ENCODE results near the gene AOX1. TPM values are rescaled to one million over a fixed set of nuclear protein-coding genes. Genes with fewer than 3 reads are reported as not detected.

Gene AOX1
- total and polyA plus RNA-seq, 10 of the 15 experiments (the other 5 are each of a cell fraction or from before 2014, with no cell fraction given) = 0.03 to 0.56 (median 0.19) TPM; not detected in 6

DNA sequence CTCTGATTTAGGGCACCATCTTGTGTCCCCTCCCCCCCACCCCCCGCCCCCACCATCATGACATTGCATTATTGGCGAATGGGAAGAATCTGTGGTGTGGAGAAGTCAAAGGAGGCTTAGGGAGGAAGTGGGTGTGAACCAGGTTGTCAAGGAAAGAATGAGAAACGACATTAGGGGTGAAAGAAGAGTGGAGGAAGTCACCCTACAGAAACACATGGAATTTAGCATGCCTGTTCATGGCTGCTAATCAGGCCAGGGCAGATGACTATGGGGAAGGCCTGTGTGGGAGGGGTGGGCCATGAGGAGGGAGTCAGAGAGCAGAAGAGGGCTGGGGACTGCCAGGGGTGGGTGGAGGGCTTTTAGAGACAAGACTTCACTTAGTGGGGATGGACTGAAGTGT lies 81.6 kb downstream of the AOX1 start:
- H2AFZ ChIP-seq (ENCODE audit: control insufficient read depth, low read depth, low read length) = no peak overlapping the region
- no peaks in the 10 kb centered on the region for H3K4me1 ChIP-seq (ENCODE audit: control insufficient read depth, insufficient read depth, low read length)
- ChIA-PET SMC1A (ENCODE audit: uncharacterized antibody, unreplicated experiment) (interaction anchor here (1.4 kb wide), 1 partner anchor 84 kb away, joined by 3 read pairs; no protein-coding TSS in a partner anchor), RAD21 (ENCODE audit: unreplicated experiment) (no interaction called here), CTCF (no interaction called here), POLR2A (no interaction called here)
- no peak overlapping the region for H3K4me3 ChIP-seq
- WGBS (ENCODE audit: insufficient coverage, insufficient replicate concordance, low lambda C conversion rate, missing lambda C conversion rate) = 0% methylated on average over 3 of the region's 3 CpGs
- in situ Hi-C loops (cut with MboI) (no loop called here), intact Hi-C loops (cut with micrococcal nuclease; ENCODE audit: unreplicated experiment) (no loop called here)
- ATAC-seq = no peak
- H3K27ac ChIP-seq (ENCODE audit: control insufficient read depth, insufficient read depth) = no peak overlapping the region
- no peak for TF ChIP-seq SMARCA5 (IDR thresholded peaks at IDR 0.05)
- TF ChIP-seq MEF2A (IDR thresholded peaks at IDR 0.05; ENCODE audit: insufficient read depth, low read depth, low read length) = no peak
- no peak for TF ChIP-seq GATAD2B (conservative IDR thresholded peaks at IDR 0.05; ENCODE audit: low read depth)
- BruUV-seq (replicated peaks) = no TSS peak
- FAIRE-seq = no peak
- H3K4me2 ChIP-seq (ENCODE audit: control insufficient read depth, insufficient read depth) = no peak overlapping the region
- no peaks in the 10 kb centered on the region for H3K27me3 ChIP-seq (replicated peaks in 1 of 2; ENCODE audit: control insufficient read depth in 2 of 2, insufficient read depth in 2 of 2, low read length in 1 of 2)
- no peaks in the 10 kb centered on the region for H3K79me2 ChIP-seq (ENCODE audit: control insufficient read depth, insufficient read depth, low read length)
- H3K9ac ChIP-seq (ENCODE audit: control insufficient read depth, insufficient read depth, low read length) = no peak overlapping the region
- no peaks in the 10 kb centered on the region for H3K9me3 ChIP-seq (replicated peaks; ENCODE audit: control insufficient read depth, insufficient read depth, low read length)
- no peaks in the 10 kb centered on the region for H3K36me3 ChIP-seq (ENCODE audit: control insufficient read depth in 2 of 2, insufficient read depth in 2 of 2, low read length in 1 of 2)
- DNase-seq (ENCODE audit: low read depth, low spot score) = no peak
- H4K20me1 ChIP-seq (ENCODE audit: control insufficient read depth, insufficient read depth) = no peaks in the 10 kb centered on the region

DNA sequence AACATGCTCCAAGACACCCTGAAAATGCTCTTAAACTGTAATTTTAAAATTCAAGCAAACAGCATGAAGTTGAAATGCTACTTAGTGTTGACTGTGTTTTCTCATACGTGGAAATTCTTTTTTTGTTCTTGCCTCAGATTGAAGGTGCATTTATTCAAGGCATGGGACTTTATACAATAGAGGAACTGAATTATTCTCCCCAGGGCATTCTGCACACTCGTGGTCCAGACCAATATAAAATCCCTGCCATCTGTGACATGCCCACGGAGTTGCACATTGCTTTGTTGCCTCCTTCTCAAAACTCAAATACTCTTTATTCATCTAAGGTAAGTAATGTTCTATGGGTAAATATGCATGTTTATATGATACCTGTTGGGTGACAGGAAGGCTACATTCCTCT lies 82.7 kb downstream of the AOX1 start:
- Histone ChIP-seq H3K36me3 (ENCODE audit: control insufficient read depth in 2 of 2, insufficient read depth in 2 of 2, low read length in 1 of 2) (no peaks in the 10 kb centered on the region), H3K27ac (ENCODE audit: control insufficient read depth, insufficient read depth) (no peak overlapping the region), H3K9ac (ENCODE audit: control insufficient read depth, insufficient read depth, low read length) (no peak overlapping the region), H4K20me1 (ENCODE audit: control insufficient read depth, insufficient read depth) (no peaks in the 10 kb centered on the region; the same call in 1 of the 2 replicates), H3K79me2 (ENCODE audit: control insufficient read depth, insufficient read depth, low read length) (no peaks in the 10 kb centered on the region), H3K4me2 (ENCODE audit: control insufficient read depth, insufficient read depth) (no peak overlapping the region), H3K4me1 (ENCODE audit: control insufficient read depth, insufficient read depth, low read length) (no peaks in the 10 kb centered on the region), H3K9me3 (replicated peaks; ENCODE audit: control insufficient read depth, insufficient read depth, low read length) (no peaks in the 10 kb centered on the region), H2AFZ (ENCODE audit: control insufficient read depth, low read depth, low read length) (no peak overlapping the region), H3K27me3 (replicated peaks in 1 of 2; ENCODE audit: control insufficient read depth in 2 of 2, insufficient read depth in 2 of 2, low read length in 1 of 2) (peaks cover 0 to 3% of the 10 kb centered on the region in 2 experiments; a peak in 1 of 4 replicates), H3K4me3 (no peak overlapping the region)
- intact Hi-C loops (cut with micrococcal nuclease; ENCODE audit: unreplicated experiment) = no loop called here
- SMC1A ChIA-PET (ENCODE audit: uncharacterized antibody, unreplicated experiment) = no interaction called here
- BruUV-seq (replicated peaks) = no TSS peak
- RAD21 ChIA-PET (ENCODE audit: unreplicated experiment) = no interaction called here
- FAIRE-seq = no peak
- DNase-seq (ENCODE audit: low read depth, low spot score) = no peak
- in situ Hi-C loops (cut with MboI) = no loop called here
- ATAC-seq = no peak
- CTCF ChIA-PET = no interaction called here
- POLR2A ChIA-PET = no interaction called here
- whole genome bisulfite sequencing (ENCODE audit: insufficient coverage, insufficient replicate concordance, low lambda C conversion rate, missing lambda C conversion rate) = 14% methylated on average over 3 of the region's 3 CpGs
- TF ChIP-seq RUNX3 (IDR thresholded peaks at IDR 0.05; ENCODE audit: low read length) = no peak
- TF ChIP-seq, protein P1, sequence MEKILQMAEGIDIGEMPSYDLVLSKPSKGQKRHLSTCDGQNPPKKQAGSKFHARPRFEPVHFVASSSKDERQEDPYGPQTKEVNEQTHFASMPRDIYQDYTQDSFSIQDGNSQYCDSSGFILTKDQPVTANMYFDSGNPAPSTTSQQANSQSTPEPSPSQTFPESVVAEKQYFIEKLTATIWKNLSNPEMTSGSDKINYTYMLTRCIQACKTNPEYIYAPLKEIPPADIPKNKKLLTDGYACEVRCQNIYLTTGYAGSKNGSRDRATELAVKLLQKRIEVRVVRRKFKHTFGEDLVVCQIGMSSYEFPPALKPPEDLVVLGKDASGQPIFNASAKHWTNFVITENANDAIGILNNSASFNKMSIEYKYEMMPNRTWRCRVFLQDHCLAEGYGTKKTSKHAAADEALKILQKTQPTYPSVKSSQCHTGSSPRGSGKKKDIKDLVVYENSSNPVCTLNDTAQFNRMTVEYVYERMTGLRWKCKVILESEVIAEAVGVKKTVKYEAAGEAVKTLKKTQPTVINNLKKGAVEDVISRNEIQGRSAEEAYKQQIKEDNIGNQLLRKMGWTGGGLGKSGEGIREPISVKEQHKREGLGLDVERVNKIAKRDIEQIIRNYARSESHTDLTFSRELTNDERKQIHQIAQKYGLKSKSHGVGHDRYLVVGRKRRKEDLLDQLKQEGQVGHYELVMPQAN (conservative IDR thresholded peaks at IDR 0.05) = no peak
- TF ChIP-seq SMC3 (IDR thresholded peaks at IDR 0.05; ENCODE audit: borderline replicate concordance, low read length) = no peak
- TF ChIP-seq NFIC (IDR thresholded peaks at IDR 0.05; ENCODE audit: low read depth, low read length) = no peak
- no peak for TF ChIP-seq PAX8 (IDR thresholded peaks at IDR 0.05)
- no peak for TF ChIP-seq HDAC2 (IDR thresholded peaks at IDR 0.05)
- no peak for TF ChIP-seq CBFB (IDR thresholded peaks at IDR 0.05; ENCODE audit: low read depth)
- no peak for TF ChIP-seq BCL11A (IDR thresholded peaks at IDR 0.05; ENCODE audit: low read depth, low read length)
- no peak for TF ChIP-seq PML (IDR thresholded peaks at IDR 0.05; ENCODE audit: low read length)
- no peak for TF ChIP-seq POU2F2 (IDR thresholded peaks at IDR 0.05; ENCODE audit: borderline replicate concordance, low read depth, low read length)
- no peak for TF ChIP-seq DPF2 (IDR thresholded peaks at IDR 0.05)
- TF ChIP-seq ZNF24 (IDR thresholded peaks at IDR 0.05) = no peak
- TF ChIP-seq PAX5 (IDR thresholded peaks at IDR 0.05; ENCODE audit: borderline replicate concordance, low read depth, low read length) = no peak
- TF ChIP-seq CHD1 (IDR thresholded peaks at IDR 0.05; ENCODE audit: low read depth, low read length) = no peak
- no peak for TF ChIP-seq CEBPB (IDR thresholded peaks at IDR 0.05; ENCODE audit: borderline replicate concordance in 1 of 2, low read depth in 2 of 2, low read length in 2 of 2)
- TF ChIP-seq, protein P2, sequence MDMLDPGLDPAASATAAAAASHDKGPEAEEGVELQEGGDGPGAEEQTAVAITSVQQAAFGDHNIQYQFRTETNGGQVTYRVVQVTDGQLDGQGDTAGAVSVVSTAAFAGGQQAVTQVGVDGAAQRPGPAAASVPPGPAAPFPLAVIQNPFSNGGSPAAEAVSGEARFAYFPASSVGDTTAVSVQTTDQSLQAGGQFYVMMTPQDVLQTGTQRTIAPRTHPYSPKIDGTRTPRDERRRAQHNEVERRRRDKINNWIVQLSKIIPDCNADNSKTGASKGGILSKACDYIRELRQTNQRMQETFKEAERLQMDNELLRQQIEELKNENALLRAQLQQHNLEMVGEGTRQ (IDR thresholded peaks at IDR 0.05; ENCODE audit: borderline replicate concordance, low read depth, low read length) = no peak
- no peak for TF ChIP-seq ATF7 (IDR thresholded peaks at IDR 0.05; ENCODE audit: low read depth)

Measured in GM12878 (cell line).